ENCODE results near the gene PLGLB2. TPM values are rescaled to one million over a fixed set of nuclear protein-coding genes. Genes with fewer than 3 reads are reported as not detected.

The PLGLB2 gene
- total RNA-seq, result 0.33 and 2.1 TPM in 2 replicates

DNA sequence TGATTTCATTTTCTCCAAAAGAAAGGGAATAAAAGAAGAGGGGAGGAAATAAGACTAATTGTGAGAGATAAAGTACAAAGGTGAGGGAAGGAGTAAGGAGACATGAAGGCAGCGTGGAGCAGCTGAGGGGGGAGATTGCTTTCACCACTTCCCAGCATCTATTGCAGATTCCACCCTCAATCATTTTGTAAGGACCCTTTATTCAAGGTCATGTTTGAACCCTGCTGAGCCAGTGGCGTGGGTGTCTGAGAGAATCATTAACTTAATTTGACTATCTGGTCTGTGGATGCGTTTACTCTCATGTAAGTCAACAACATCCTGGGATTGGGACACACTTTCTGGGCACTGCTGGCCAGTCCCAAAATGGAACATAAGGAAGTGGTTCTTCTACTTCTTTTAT, at the start of gene PLGLB2:
TSS of gene PLGLB2 (plus strand) at position 297 of the 400 bp plus-strand sequence. CDS start at position 364, 67 bp downstream.

Other genes starting within 250 kb of the PLGLB2 start
- gene RGPD2, start 77.7 kb downstream of the PLGLB2 start, total RNA-seq, result 0.89 and 3.6 TPM in 2 replicates